ENCODE measurements around the gene DMBT1.

DNA sequence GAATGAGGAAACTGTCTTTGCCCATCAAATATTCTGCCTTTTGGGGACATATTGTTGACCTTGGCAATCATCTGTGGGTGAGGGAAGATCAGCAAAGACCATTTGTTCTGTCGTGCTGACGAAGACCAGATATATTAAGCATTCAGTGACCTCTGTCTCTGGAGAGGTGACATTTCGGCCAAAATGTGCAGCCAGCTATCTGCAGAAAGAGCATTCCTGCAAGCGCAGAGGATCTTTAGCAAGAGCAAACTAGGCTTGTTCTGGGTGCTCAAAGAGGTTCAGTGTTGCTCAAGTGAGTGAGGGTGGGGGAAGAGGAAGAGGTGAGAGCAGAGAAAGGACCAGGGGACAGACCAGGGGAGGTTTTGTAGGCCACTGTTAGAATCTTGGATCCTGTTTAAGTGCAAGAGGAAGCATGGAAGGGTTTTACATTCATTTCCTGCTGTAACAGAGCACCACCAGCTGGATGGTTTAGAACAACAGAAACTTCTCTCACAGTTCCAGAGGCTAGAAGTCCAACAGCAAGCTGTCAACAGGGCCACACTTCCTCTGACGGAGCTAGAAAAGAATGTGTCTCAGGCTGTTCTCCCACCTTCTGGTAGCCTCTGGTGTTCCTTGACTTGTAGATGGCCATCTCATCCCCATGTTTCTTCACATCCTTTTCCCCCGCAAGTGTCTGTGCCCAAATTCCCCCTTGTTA, 127.9 kb downstream of the DMBT1 start:
- TF ChIP-seq CTCF (conservative IDR thresholded peaks at IDR 0.05; ENCODE audit: low read depth, low read length) (no peak), EZH2phosphoT487 (IDR thresholded peaks at IDR 0.05; ENCODE audit: borderline replicate concordance, low read length) (no peak), EZH2 (IDR thresholded peaks at IDR 0.05; ENCODE audit: low read length, unreplicated experiment) (no peak)

All from PC-3 (cell line).